ENCODE results near the gene HS6ST2. TPM values are rescaled to one million over a fixed set of nuclear protein-coding genes. Genes with fewer than 3 reads are reported as not detected.

The HS6ST2 gene
- 6.1 and 7.4 TPM in 2 replicates for total RNA-seq (2014; rRNA removed)
- Bru-seq, nascent RNA, result percentile 46 among the genes with signal in this experiment
- BruChase-seq, experiment 1, labeled RNA remaining after a 6-hour chase, result percentile 41 among the genes with signal in this experiment
- percentile 47 among the genes with signal in this experiment for BruChase-seq, experiment 2, labeled RNA remaining after a 2-hour chase
- long read RNA-seq, partial matches to known transcripts, result 9 of 10 reads
- long read RNA-seq, other reads (novel, unspliced or antisense), result 1 of 10 reads

- Histone ChIP-seq H3K36me3 (ENCODE audit: low read depth, low read length) (no peaks in the 10 kb centered on the region), H2AFZ (ENCODE audit: low read length) (peak within 1 kb of the TSS; percentile 71), H3K9me2 (replicated peaks; ENCODE audit: low read length) (no peaks in the 10 kb centered on the region), H4K20me1 (ENCODE audit: low read length) (no peaks in the 10 kb centered on the region), H3K9me3 (ENCODE audit: low read length) (no peaks in the 10 kb centered on the region), H3K27ac (ENCODE audit: low read length) (no peak within 1 kb of the TSS), H3K4me3 (ENCODE audit: low read length) (peak within 1 kb of the TSS; percentile 71), H3F3A (ENCODE audit: low read length, unreplicated experiment) (no peaks in the 10 kb centered on the region), H3K4me1 (ENCODE audit: insufficient read depth, low read length) (peaks cover 48% of the 10 kb centered on the region), H3K9ac (ENCODE audit: low read length) (peak within 1 kb of the TSS; percentile 77), H3K27me3 (ENCODE audit: low read length) (no peaks in the 10 kb centered on the region), H3K79me2 (ENCODE audit: low read length) (0 out of 2 replicates have a peak, but pooled peaks cover 12% of the 10 kb centered on the region), H3K4me2 (ENCODE audit: low read length) (peak within 1 kb of the TSS; percentile 79)
- no TSS peak for BruUV-seq (replicated peaks)
- intact Hi-C loops (cut with micrococcal nuclease), result loop anchor here (5.0 to 10.0 kb wide), 2 partner anchors 281 to 323 kb away; no protein-coding TSS in a partner anchor
- no peak for DNase-seq
- POLR2A ChIA-PET (ENCODE audit: unreplicated experiment), result no interaction called here
- TF ChIP-seq CTCF (conservative IDR thresholded peaks at IDR 0.05; ENCODE audit: low read depth, low read length) (no peak), EZH2 (IDR thresholded peaks at IDR 0.05; ENCODE audit: low read length, unreplicated experiment) (no peak), EZH2phosphoT487 (IDR thresholded peaks at IDR 0.05; ENCODE audit: borderline replicate concordance, low read length) (no peak)
- CTCF ChIA-PET, result interaction anchor here (0.6 kb wide), 2 partner anchors 47 to 243 kb away, joined by 5 to 6 read pairs; no protein-coding TSS in a partner anchor
- no peak for ATAC-seq
Observed at GRCh38 chrX:132958091-132958703, at the start of gene HS6ST2. Gene HS6ST2 (minus strand): TSS chrX:132958629.

GRCh38 chrX:133007458-133007857 lies 49.0 kb upstream of the HS6ST2 start:
- H3K9me3 ChIP-seq (ENCODE audit: low read length), result no peaks in the 10 kb centered on the region
- H3K27me3 ChIP-seq (ENCODE audit: low read length), result no peaks in the 10 kb centered on the region
- H3K4me3 ChIP-seq (ENCODE audit: low read length), result no peak overlapping the region
- no peaks in the 10 kb centered on the region for H3K79me2 ChIP-seq (ENCODE audit: low read length)
- H3K4me2 ChIP-seq (ENCODE audit: low read length), result no peak overlapping the region
- ATAC-seq (peak; percentile 81), DNase-seq (peak; percentile 55)
- no peaks in the 10 kb centered on the region for H3F3A ChIP-seq (ENCODE audit: low read length, unreplicated experiment)
- ChIA-PET POLR2A (ENCODE audit: unreplicated experiment) (no interaction called here), CTCF (no interaction called here)
- no peaks in the 10 kb centered on the region for H4K20me1 ChIP-seq (ENCODE audit: low read length)
- H3K9ac ChIP-seq (ENCODE audit: low read length), result peak overlapping the region; percentile 20; the same call in 1 of the 2 replicates
- TF ChIP-seq EZH2phosphoT487 (IDR thresholded peaks at IDR 0.05; ENCODE audit: borderline replicate concordance, low read length) (no peak), EZH2 (IDR thresholded peaks at IDR 0.05; ENCODE audit: low read length, unreplicated experiment) (no peak), CTCF (conservative IDR thresholded peaks at IDR 0.05; ENCODE audit: low read depth, low read length) (no peak)
- intact Hi-C loops (cut with micrococcal nuclease), result no loop called here
- no peak overlapping the region for H2AFZ ChIP-seq (ENCODE audit: low read length)
- no peaks in the 10 kb centered on the region for H3K36me3 ChIP-seq (ENCODE audit: low read depth, low read length)
- H3K9me2 ChIP-seq (replicated peaks; ENCODE audit: low read length), result no peaks in the 10 kb centered on the region
- no TSS peak for BruUV-seq (replicated peaks)
- H3K27ac ChIP-seq (ENCODE audit: low read length), result peak overlapping the region; percentile 77
- H3K4me1 ChIP-seq (ENCODE audit: insufficient read depth, low read length), result peaks cover 8% of the 10 kb centered on the region; the same call in 1 of the 2 replicates

GRCh38 chrX:133005616-133006015 lies 47.2 kb upstream of the HS6ST2 start:
- Histone ChIP-seq H3K9me2 (replicated peaks; ENCODE audit: low read length) (no peaks in the 10 kb centered on the region), H2AFZ (ENCODE audit: low read length) (no peak overlapping the region), H4K20me1 (ENCODE audit: low read length) (no peaks in the 10 kb centered on the region), H3K36me3 (ENCODE audit: low read depth, low read length) (no peaks in the 10 kb centered on the region), H3K4me3 (ENCODE audit: low read length) (no peak overlapping the region), H3K27ac (ENCODE audit: low read length) (no peak overlapping the region), H3K4me1 (ENCODE audit: insufficient read depth, low read length) (peaks cover 8% of the 10 kb centered on the region; the same call in 1 of the 2 replicates), H3K79me2 (ENCODE audit: low read length) (no peaks in the 10 kb centered on the region), H3K4me2 (ENCODE audit: low read length) (no peak overlapping the region), H3K27me3 (ENCODE audit: low read length) (no peaks in the 10 kb centered on the region), H3F3A (ENCODE audit: low read length, unreplicated experiment) (no peaks in the 10 kb centered on the region), H3K9ac (ENCODE audit: low read length) (no peak overlapping the region), H3K9me3 (ENCODE audit: low read length) (no peaks in the 10 kb centered on the region)
- ATAC-seq, result no peak
- TF ChIP-seq EZH2phosphoT487 (IDR thresholded peaks at IDR 0.05; ENCODE audit: borderline replicate concordance, low read length) (no peak), CTCF (conservative IDR thresholded peaks at IDR 0.05; ENCODE audit: low read depth, low read length) (no peak)
- no TSS peak for BruUV-seq (replicated peaks)
- ChIA-PET CTCF (interaction anchor here (0.5 to 0.9 kb wide), 3 partner anchors 19 to 206 kb away, joined by 3 to 5 read pairs (median 5); no protein-coding TSS in a partner anchor), POLR2A (ENCODE audit: unreplicated experiment) (no interaction called here)
- intact Hi-C loops (cut with micrococcal nuclease), result no loop called here
- DNase-seq, result no peak
